Fibroblast of lung (primary cell): Measurements from ENCODE around the gene PAK1IP1.

Source experiments
- EZH2 ChIP-seq: IDR thresholded peaks from 2 replicates; pipeline ENCODE4 v1.5.1; 2012; ENCODE audit warnings: low read length, control low read depth, mild to moderate bottlenecking; ENCODE audit errors: missing control alignments
- TF ChIP-seq, protein P1 (sequence below), 2 donors: IDR thresholded peaks in 1 of 2; conservative IDR thresholded peaks in 1 of 2; 1 replicate in 1 of 2; 2 replicates in 1 of 2; pipeline ENCODE4 v1.5.1; 2011 to 2012; ENCODE audit warnings: low read length in 2 of 2, control low read depth in 1 of 2, inconsistent platforms in 1 of 2, low read depth in 1 of 2, mild to moderate bottlenecking in 1 of 2

DNA sequence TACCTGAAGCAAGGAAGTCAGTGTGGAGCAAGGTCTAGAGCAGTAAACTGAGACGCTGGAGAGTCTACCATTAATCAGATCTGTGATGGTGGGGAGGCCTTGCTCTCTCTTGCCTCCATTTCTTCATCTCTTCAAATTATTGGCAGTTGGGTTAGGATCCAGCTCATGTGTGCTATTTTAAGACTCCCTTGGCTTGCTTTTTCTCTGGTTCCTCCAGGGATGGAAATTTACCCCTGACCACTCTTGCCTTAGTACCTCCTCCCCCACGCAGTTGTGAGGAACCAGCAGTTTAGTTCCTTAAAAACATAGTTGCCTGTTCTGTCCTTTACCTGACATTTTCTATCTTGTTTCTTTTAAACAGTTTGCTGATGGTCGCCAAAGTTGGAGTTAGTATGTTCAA lies 35.5 kb downstream of the PAK1IP1 start:
- TF ChIP-seq, protein P1, sequence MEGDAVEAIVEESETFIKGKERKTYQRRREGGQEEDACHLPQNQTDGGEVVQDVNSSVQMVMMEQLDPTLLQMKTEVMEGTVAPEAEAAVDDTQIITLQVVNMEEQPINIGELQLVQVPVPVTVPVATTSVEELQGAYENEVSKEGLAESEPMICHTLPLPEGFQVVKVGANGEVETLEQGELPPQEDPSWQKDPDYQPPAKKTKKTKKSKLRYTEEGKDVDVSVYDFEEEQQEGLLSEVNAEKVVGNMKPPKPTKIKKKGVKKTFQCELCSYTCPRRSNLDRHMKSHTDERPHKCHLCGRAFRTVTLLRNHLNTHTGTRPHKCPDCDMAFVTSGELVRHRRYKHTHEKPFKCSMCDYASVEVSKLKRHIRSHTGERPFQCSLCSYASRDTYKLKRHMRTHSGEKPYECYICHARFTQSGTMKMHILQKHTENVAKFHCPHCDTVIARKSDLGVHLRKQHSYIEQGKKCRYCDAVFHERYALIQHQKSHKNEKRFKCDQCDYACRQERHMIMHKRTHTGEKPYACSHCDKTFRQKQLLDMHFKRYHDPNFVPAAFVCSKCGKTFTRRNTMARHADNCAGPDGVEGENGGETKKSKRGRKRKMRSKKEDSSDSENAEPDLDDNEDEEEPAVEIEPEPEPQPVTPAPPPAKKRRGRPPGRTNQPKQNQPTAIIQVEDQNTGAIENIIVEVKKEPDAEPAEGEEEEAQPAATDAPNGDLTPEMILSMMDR (conservative IDR thresholded peaks at IDR 0.05 in 1 of 2, IDR thresholded peaks at IDR 0.05 in 1 of 2; ENCODE audit: low read depth in 1 of 2, low read length in 2 of 2) = no peak
- no peak for TF ChIP-seq EZH2
